Stimulated activated CD4-positive, alpha-beta T cell treated with anti-CD3 and anti-CD28 coated beads, Interleukin-12 subunit alpha, Interleukin-12 subunit beta, amount 100 ng/mL, for 48 hours (primary cell): Measurements from ENCODE around the gene KRTAP2-4.
"Not testable (repeated sequence)": the region's sequence is repeated elsewhere in the genome, so short reads cannot be mapped to it uniquely, and the experiment has no call there.

Experiments
- DNase-seq, 3 donors: peaks; one replicate each; pipeline ENCODE4 v3.0.0-alpha.2; 2020; ENCODE audit warnings: low read depth in 2 of 3, low spot score in 1 of 3

KRTAP2-4 gene, protein sequence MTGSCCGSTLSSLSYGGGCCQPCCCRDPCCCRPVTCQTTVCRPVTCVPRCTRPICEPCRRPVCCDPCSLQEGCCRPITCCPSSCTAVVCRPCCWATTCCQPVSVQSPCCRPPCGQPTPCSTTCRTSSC

DNA sequence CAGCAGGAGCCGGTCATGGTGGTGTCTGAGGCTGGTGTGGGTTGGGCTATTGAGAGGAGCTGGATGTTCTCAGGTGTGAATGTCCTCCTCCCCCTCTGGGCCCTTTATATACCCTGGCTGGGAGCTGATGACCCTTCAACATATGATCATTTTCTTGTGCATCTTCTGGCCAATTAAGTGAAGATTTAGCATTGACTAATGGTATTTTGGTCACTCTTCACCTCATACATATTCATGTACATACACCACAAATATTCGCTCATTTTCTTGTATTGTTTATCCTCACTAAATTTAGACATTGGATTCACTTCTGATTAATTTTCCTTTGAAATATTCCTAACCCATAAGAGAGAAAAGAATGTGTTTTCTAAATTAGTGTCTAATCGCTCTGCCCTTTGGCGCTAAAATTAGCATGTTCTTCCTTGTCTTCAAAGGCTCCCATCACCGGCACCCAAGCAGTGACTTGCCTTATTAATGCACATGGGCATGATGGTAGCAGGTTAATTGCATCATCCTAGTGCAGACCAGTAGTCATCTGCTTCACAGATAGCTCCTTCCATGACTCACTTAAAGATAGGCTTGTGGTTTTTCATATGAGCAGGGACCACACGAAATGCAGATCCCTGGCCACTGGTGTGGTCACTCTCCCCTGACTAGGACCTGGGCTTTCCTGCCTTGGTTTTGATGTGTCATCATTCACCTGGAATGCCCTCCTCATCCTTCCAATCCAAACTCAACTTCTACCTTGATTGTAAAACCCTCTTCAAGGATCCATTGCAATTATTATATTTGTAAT is at the start of gene KRTAP2-4:
TSS of gene KRTAP2-4 (minus strand) at position 51 of the 796 bp plus-strand sequence. CDS start at position 17, 34 bp downstream.
- DNase-seq = no peak

DNA sequence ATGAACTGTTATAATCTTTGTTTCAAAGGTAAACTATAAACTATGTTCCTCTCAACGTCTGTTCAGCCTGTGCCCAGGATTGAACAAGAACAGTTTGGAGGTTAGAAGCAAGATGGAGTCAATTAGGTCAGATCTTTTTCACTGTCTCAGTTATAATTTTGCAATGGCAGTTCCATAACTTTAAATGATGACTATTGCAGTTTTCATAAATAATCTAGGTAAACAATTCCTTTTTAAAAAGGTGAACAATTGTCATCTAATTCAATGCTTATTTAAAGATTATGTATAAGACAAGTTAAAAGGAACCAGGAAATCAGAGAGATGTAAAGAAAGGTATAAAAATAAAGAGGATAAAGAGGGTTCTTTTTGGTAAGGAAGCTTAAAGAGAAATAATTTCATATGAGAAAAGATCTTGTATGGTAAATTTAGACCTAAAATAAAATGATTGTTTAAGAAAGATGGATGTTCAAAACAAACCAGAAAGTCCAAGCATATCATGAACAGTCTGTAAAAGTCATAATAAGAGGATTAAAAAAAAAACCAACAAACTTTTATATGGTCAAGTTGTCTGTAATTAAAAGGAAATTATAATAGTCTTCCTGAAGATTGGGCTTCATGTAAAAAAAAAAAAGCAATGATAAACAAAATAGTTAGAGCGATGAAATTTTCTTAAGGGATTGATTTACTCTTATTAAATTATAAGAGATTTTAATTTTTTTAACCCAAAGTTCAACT is 45.6 kb upstream of the KRTAP2-4 start:
- DNase-seq = no peak

DNA sequence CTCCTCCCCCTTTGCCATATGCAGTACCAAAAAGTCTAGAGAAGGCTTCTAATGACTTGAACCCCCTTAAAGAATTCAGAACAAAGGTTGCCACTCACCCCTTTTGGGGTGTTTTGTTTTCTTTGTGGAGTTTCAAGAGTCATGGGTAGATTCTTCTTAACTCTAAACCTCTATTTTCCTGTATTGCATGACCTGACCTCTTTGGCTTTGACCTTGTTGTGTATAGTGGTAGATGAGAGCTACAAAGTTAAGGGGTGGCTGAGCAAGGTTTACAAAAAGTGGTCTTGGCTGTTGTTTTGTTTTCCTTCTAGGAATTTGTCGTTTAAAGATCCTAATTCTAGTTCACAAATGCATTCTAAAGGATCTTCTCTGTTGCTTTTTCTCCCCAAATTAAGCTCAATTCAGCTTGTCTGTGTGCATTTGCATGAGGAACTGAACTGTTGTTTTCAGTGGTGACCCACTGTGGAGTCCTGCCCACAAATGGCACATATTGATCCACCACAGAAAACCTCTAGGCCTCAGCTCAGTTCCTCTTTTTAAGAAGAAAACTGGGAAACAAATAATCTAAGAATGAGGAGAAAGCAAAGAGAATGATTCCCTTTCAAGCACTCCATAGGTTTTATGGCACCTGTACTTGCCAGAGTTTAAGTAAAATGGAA is 43.2 kb upstream of the KRTAP2-4 start:
- not testable (repeated sequence) for DNase-seq

DNA sequence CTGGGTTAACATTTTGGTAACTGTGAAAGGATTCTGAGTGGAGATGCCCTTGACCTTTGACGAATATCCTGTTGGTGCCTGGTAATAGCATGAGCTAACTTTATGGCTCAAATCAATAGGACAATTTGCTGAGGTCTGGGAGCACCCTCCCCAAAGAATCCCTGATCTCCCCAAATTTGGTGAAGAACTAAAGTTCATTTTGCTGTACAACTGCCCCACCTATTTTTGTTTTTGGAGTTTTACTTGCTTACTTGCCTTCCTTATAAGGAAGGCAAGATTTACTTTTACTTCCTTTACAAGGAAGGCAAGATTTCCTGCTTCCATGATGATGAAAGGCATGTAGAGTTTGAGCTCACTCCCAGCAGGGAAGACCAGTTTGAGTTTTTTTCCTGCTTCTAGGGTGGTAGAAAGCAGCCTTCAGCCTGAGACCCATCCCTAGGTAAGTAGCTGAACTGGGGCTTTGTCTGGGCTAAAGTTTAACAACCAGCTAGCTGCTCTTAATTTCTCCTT is 42.3 kb upstream of the KRTAP2-4 start:
- DNase-seq = no peak

DNA sequence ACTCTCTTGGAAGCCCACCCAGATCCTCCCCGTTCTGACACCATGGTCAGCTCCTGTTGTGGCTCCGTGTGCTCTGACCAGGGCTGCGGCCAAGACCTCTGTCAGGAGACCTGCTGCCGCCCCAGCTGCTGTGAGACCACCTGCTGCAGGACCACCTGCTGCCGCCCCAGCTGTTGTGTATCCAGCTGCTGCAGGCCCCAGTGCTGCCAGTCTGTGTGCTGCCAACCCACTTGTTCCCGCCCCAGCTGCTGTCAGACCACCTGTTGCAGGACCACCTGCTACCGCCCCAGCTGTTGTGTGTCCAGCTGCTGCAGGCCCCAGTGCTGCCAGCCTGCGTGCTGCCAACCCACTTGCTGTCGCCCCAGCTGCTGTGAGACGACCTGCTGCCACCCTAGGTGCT is 39.7 kb upstream of the KRTAP2-4 start, which contains the start of gene KRTAP4-9:
TSS of gene KRTAP4-9 (plus strand) at position 43 of the 400 bp plus-strand sequence. CDS start at position 43, 0 bp downstream.
- DNase-seq = not testable (repeated sequence)

DNA sequence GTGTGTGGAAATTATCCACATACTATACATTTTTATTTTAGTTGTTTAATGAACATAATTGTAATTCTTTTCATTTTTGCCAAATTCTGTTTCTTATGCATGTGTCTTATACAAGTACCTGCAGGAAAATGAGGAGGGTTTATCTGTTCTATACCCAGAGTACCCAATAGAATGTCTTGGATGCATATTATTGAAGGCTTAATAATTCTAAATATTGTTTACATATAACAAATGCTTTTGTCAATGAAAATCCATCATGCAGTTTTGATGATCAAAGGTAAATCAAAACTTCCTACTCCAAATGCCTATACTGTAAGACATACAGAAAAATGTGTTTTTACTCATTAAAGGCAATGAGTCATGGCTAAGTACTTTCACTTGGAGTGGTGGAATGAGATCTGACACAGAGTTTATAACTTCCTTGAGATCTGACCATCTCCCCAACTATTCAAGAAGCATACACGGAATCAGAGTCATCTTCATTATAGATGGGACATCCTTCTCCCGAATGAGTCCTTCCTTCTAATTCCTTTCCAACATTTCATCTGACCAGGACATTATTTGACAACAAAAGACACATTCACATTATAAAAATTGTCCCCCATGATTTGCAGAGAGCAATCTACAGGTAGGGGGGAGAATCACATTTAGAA is 38.8 kb upstream of the KRTAP2-4 start:
- not testable (repeated sequence) for DNase-seq

DNA sequence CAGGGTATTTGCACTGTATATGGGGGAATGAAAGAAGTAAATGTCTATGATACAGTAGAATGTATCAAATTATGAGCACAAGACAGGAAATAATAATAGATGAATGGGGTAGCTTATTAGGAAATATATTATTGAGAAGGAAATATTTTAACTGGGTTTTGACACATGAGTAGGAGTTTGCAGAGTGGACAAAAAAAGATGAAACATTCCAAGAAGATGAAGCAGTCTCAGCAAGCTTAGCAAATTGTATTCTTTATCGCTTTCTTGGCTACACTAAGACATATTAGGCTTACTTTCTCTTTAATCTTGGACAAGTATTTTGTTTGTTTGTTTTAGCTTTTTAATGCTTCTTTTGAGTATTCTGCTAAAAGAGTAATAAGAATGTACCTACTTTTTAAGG is 38.2 kb upstream of the KRTAP2-4 start:
- DNase-seq = no peak

DNA sequence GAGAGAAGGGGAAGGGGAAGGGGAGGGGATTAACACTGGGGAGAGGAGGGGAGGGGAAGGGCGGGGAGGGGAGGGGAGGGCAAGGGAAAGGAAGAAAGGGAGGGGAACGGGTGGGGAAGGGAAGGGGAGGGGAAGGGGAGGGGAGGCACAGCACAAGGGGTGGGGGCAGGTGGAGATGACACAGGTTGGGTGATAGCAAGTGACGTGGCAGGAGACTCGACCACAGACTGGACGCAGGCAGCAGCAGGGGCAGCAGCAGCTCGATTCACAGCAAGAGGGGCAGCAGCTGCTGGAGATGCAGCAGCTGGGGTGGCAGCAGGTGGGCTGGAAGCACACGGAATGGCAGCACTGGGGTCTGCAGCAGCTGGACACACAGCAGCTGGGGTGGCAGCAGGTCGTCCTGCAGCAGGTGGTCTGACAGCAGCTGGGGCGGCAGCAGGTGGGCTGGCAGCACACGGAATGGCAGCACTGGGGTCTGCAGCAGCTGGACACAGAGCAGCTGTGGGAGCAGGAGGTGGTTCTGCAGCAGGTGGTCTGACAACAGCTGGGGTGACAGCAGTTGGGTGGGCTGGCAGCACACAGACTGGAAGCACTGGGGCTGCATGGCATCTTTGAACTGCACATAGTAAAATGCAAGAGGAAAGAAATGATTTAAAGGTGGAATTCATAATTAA is 36.0 kb upstream of the KRTAP2-4 start, which contains the start of gene KRTAP4-16:
TSS of gene KRTAP4-16 (minus strand) at position 624 of the 674 bp plus-strand sequence. CDS start at position 624, 0 bp downstream.
- DNase-seq = no peak

DNA sequence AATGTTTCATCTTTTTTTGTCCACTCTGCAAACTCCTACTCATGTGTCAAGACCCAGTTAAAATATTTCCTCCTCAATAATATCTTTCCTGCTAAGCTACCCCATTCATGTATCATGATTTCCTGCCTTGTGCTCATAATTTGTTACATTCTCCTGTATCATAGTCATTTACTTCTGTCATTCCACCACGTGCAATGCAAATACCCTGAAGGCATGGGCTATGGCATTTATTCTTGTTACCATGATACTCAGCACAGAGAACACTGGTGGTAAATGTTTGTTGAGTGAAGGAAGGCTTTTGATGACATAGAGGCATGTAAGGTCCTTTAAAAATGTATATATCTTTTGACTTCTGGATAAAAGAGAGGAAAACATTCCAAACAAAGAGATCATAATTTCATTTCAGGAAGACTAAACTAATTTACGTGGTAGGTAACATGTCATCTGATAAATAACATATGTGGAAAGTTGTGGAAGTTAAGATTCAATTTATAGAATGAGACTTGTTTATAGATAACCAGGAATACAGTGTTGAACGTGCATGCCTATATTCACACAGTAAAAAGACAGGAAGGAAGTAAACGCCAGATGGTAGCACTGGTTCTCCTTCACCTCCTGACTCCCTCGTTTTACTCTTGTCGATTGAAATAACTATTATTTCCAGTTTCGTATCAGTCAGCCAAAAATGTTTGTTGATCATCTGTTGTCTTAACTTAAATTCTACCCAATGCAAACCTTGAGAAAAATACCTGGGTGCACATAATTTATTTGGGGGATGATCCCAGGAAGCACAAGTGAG is 34.2 kb upstream of the KRTAP2-4 start:
- DNase-seq = not testable (repeated sequence)

DNA sequence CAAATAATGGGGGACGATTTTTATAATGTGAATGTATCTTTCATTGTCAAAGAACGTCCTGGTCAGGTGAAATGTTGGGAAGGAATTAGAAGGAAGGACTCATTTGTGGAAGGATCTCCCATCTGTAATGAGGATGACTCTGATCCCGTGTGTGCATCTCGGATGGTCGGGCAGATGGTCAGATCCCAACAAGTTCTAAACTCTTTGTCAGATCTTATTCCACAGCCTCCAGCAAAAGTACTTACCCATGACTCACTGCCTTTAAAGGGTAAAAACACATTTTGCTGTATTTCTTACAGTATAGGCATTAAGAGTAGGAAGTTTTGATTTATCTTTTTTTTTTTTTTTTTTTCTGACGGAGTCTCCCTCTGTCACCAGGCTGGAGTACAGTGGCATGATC is 32.8 kb upstream of the KRTAP2-4 start:
- DNase-seq = no peak

DNA sequence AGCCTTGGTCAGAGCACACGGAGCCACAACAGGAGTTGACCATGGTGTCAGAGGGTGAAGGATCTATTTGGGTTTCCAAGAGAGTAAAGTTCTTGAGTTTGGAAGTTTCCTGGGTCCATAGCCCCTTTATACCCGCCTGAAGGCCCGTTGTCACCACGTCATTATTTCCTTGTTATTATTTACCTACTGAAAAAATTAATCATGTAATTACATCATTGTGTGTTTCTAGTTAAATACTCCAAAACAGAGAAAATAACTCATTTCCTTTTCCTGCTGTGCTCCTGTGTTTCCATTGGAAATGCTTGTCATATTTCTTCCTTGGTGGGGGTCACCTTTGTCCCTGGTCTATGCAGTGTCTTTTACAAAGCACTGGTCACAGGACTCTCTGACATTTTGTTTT is 32.4 kb upstream of the KRTAP2-4 start, which contains the start of gene KRTAP4-8:
TSS of gene KRTAP4-8 (minus strand) at position 101 of the 400 bp plus-strand sequence. CDS start at position 43, 58 bp downstream.
- DNase-seq = no peak

DNA sequence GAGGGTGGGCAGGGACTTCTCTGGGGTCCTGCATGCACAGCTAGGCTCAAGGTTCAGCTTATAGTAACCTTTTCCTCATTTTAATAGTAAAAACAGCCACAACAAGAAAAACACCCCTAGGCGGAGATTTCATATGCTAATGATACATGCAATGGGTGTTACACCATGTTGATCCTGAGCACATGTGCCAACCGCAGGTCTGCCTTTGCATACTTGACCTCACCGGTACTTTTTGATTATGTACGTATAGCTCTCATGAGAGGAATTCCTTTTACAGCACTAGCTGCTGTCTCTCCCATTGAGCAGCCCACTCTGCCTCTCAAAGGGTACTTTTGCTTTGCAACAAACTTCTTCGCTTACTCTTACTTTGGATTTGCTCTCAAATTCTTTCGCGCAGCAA is 30.4 kb upstream of the KRTAP2-4 start:
- DNase-seq = no peak

DNA sequence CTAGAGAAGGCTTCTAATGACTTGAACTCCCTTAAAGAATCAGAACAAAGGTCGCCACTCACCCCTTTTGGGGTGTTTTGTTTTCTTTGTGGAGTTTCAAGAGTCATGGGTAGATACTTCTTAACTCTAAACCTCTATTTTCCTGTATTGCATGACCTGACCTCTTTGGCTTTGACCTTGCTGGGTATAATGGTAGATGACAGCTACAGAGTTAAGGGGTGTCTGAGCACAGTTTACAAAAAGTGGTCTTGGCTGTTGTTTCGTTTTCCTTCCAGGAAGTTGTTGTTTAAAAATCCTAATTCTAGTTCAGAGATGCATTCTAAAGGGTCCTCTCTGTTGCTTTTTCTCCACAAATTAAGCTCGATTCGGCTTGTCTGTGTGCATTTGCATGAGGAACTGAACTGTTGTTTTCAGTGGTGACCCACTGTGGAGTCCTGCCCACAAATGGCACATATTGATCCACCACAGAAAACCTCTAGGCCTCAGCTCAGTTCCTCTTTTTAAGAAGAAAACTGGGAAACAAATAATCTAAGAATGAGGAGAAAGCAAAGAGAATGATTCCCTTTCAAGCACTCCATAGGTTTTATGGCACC is 23.2 kb upstream of the KRTAP2-4 start:
- not testable (repeated sequence) for DNase-seq

DNA sequence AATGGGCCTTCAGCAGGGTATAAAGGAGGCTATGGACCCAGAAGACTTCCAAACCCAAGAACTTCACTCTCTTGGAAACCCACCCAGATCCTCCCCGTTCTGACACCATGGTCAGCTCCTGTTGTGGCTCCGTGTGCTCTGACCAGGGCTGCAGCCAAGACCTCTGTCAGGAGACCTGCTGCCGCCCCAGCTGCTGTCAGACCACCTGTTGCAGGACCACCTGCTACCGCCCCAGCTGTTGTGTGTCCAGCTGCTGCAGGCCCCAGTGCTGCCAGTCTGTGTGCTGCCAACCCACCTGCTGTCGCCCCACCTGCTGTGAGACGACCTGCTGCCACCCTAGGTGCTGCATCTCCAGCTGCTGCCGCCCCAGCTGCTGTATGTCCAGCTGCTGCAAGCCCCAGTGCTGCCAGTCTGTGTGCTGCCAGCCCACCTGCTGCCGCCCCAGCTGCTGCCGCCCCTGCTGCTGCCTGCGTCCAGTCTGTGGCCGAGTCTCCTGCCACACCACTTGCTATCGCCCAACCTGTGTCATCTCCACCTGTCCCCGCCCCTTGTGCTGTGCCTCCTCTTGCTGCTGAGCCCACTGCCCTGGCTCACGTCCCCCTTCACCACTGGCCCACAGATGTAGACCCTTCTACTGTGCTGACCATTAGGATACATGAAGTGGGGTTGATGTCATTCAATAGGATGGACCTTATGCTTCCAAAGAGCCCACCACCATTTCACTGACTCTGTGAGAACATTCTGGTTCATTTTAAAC is 18.6 kb upstream of the KRTAP2-4 start, which contains the start of gene KRTAP4-7:
TSS of gene KRTAP4-7 (plus strand) at position 51 of the 757 bp plus-strand sequence. CDS start at position 108, 57 bp downstream.
- not testable (repeated sequence) for DNase-seq

DNA sequence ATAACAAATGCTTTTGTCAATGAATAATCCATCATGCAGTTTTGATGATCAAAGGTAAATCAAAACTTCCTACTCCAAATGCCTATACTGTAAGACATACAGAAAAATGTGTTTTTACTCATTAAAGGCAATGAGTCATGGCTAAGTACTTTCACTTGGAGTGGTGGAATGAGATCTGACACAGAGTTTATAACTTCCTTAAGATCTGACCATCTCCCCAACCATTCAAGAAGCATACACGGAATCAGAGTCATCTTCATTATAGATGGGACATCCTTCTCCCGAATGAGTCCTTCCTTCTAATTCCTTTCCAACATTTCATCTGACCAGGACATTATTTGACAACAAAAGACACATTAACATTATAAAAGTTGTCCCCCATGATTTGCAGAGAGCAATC is 17.7 kb upstream of the KRTAP2-4 start:
- DNase-seq = not testable (repeated sequence)

DNA sequence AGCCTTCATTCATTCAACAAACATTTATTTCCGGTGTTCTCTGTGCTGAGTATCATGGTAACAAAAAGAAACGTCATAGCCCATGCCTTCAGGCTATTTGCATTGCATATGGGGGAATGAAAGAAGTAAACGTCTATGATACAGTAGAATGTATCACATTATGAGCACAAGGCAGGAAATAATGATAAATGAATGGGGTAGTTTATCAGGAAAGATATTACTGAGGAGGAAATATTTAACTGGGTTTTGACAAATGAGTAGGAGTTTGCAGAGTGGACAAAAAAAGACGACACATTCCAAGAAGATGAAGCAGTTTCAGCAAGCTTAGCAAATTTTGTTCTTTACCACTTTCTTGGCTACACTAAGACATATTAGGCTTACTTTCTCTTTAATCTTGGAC is 16.9 kb upstream of the KRTAP2-4 start:
- no peak for DNase-seq

DNA sequence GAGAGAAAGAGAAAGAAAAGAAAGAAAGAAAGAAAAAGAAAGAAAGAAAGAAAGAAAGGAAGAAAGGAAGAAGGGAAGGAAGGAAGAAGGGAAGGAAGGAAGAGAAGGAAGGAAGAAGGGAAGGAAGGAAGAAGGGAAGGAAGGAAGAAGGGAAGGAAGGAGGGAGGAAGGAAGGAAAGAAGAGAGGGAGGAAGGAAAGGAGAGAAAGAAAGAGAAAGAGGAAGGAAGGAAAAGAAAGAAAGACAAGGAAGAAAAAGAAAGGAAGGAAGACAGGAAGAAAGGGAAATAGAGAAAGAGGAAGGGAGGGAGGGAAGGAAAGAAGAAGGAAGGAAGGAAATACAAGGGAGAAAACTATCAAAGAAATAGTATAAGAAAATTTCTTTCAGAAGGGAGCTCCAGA is 11.1 kb upstream of the KRTAP2-4 start:
- DNase-seq = no peak

DNA sequence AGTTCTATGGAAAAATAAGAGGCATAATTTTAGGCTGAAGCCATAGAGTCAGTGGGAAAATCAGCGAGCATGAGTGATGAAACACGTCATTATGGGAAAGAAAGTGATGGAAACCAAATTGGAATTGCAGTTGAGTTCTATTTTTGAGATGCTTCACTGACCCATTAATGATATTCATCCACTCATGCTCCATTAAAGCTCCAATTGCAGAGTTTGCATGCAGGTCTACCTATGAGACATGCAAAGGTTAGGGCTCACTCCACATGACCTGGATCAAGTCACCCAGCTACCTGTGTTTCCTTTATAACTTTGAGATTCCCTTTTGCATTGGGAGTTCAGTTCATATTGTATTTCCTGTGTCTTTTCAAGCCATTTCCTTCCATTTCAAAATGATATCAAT is 8.0 kb upstream of the KRTAP2-4 start:
- no peak for DNase-seq
